NOMO-1 treated with DMSO at 0.1 percent for 48 hours (cell line): ENCODE measurements around the gene VPS13C.

Source experiments
- DNase-seq: peaks from one replicate; lab custom pipeline; 2025; ENCODE audit not compliant: unreplicated experiment; lab: John Stamatoyannopoulos, UW

VPS13C gene

GRCh38 chr15:61827131-61827530 is 233.1 kb downstream of the VPS13C start:
- no peak for DNase-seq

- no peak for DNase-seq
These were observed 236.0 kb downstream of the VPS13C start for GRCh38 chr15:61824291-61824690.

- DNase-seq: no peak
These were observed 237.7 kb downstream of the VPS13C start for GRCh38 chr15:61822511-61822910.

- DNase-seq: no peak
These were observed 239.3 kb downstream of the VPS13C start for GRCh38 chr15:61820951-61821350.

- no peak for DNase-seq
These were observed 240.0 kb downstream of the VPS13C start for GRCh38 chr15:61820212-61820611.

GRCh38 chr15:61819386-61819785 is 240.9 kb downstream of the VPS13C start:
- no peak for DNase-seq

- DNase-seq: no peak
These were observed 241.4 kb downstream of the VPS13C start for GRCh38 chr15:61818801-61819200.

GRCh38 chr15:61816856-61817255 is 243.4 kb downstream of the VPS13C start:
- DNase-seq: no peak

- no peak for DNase-seq
These were observed 244.7 kb downstream of the VPS13C start for GRCh38 chr15:61815356-61816083.

GRCh38 chr15:61812476-61812875 is 247.8 kb downstream of the VPS13C start:
- no peak for DNase-seq

GRCh38 chr15:61811952-61812351 is 248.3 kb downstream of the VPS13C start:
- DNase-seq: no peak

- no peak for DNase-seq
These were observed 251.0 kb downstream of the VPS13C start for GRCh38 chr15:61809216-61809615.

GRCh38 chr15:61807281-61807929 is 252.8 kb downstream of the VPS13C start:
- no peak for DNase-seq
